Measurements from ENCODE around the gene ACSS3.

GRCh38 chr12:81146228-81147225 lies 68.6 kb downstream of the ACSS3 start:
- TF ChIP-seq CTCF (IDR thresholded peaks at IDR 0.05 in 2 of 3, conservative IDR thresholded peaks at IDR 0.05 in 1 of 3; ENCODE audit: insufficient read depth in 2 of 3, low read depth in 1 of 3, low read length in 3 of 3) (no peak), RAD21 (CRISPR knock-in tag; conservative IDR thresholded peaks at IDR 0.05 in 1 of 2, IDR thresholded peaks at IDR 0.05 in 1 of 2) (no peak), SREBF2 (CRISPR knock-in tag; IDR thresholded peaks at IDR 0.05) (no peak), POLR2A (conservative IDR thresholded peaks at IDR 0.05) (no peak), EZH2 (IDR thresholded peaks at IDR 0.05; ENCODE audit: borderline replicate concordance, low read depth, low read length) (no peak), TFAM (CRISPR knock-in tag; conservative IDR thresholded peaks at IDR 0.05) (no peak), RNF2 (IDR thresholded peaks at IDR 0.05) (no peak), ZNF449 (CRISPR knock-in tag; IDR thresholded peaks at IDR 0.05) (no peak), TCF3 (CRISPR knock-in tag; IDR thresholded peaks at IDR 0.05) (no peak)

Data from K562 (cell line).